WERI-Rb-1 (cell line): Measurements from ENCODE around the gene GPRC5D.

ENCODE experiments used
- DNase-seq: peaks from one replicate; pipeline ENCODE4 v3.0.0-alpha.2; 2020
- H3K27ac ChIP-seq: fragments of 250-450 bp; sonication (Bioruptor Pico); 2 replicates; pipeline ENCODE4 v1.5.1; 2020; ENCODE audit warnings: mild to moderate bottlenecking, moderate library complexity
- H3K27me3 ChIP-seq: fragments of 250-450 bp; sonication (Bioruptor Pico); 2 replicates; pipeline ENCODE4 v1.5.1; 2021; ENCODE audit warnings: mild to moderate bottlenecking, low read depth, moderate library complexity; ENCODE audit not compliant: insufficient read depth, severe bottlenecking
- H3K36me3 ChIP-seq: fragments of 250-450 bp; sonication (Bioruptor Pico); 2 replicates; pipeline ENCODE4 v1.5.1; 2020; ENCODE audit warnings: mild to moderate bottlenecking, moderate library complexity
- H3K4me3 ChIP-seq: 2 replicates; pipeline ENCODE4 v1.5.1; 2011; ENCODE audit warnings: low read depth, mild to moderate bottlenecking, control low read depth, low read length
- H3K9me3 ChIP-seq: fragments of 250-450 bp; sonication (Bioruptor Pico); 2 replicates; pipeline ENCODE4 v1.5.1; 2021; ENCODE audit warnings: mild to moderate bottlenecking, moderate library complexity; ENCODE audit not compliant: severe bottlenecking
- CTCF ChIP-seq: IDR thresholded peaks from 2 replicates; pipeline ENCODE4 v1.5.1; 2011; ENCODE audit warnings: low read depth, mild to moderate bottlenecking, control low read depth, inconsistent platforms, low read length

Gene GPRC5D

GRCh38 chr12:12985817-12986408 is 33.9 kb upstream of the GPRC5D start:
- DNase-seq, result peak; percentile 67

GRCh38 chr12:12984149-12984548 is 32.2 kb upstream of the GPRC5D start:
- TF ChIP-seq CTCF, result no peak
- H3K9me3 ChIP-seq, result no peaks in the 10 kb centered on the region
- H3K27ac ChIP-seq, result no peak overlapping the region
- DNase-seq, result no peak
- no peak overlapping the region for H3K4me3 ChIP-seq
- H3K27me3 ChIP-seq, result no peaks in the 10 kb centered on the region
- peaks cover 12% of the 10 kb centered on the region for H3K36me3 ChIP-seq

More at GRCh38 chr12:12985817-12986408, 33.9 kb upstream of the GPRC5D start:
- TF ChIP-seq CTCF, result peak; percentile 84
- Histone ChIP-seq H3K9me3 (no peaks in the 10 kb centered on the region), H3K27ac (no peak overlapping the region), H3K4me3 (no peak overlapping the region), H3K27me3 (no peaks in the 10 kb centered on the region), H3K36me3 (peaks cover 12% of the 10 kb centered on the region)

GRCh38 chr12:12983420-12984035 is 31.6 kb upstream of the GPRC5D start:
- Histone ChIP-seq H3K27ac (no peak overlapping the region), H3K27me3 (no peaks in the 10 kb centered on the region), H3K36me3 (peaks cover 12% of the 10 kb centered on the region), H3K9me3 (no peaks in the 10 kb centered on the region), H3K4me3 (no peak overlapping the region)
- TF ChIP-seq CTCF, result peak; percentile 67
- peak; percentile 39 for DNase-seq

GRCh38 chr12:12982331-12982730 is 30.4 kb upstream of the GPRC5D start:
- TF ChIP-seq CTCF, result no peak
- no peaks in the 10 kb centered on the region for H3K27me3 ChIP-seq
- H3K9me3 ChIP-seq, result no peaks in the 10 kb centered on the region
- H3K27ac ChIP-seq, result no peak overlapping the region
- H3K36me3 ChIP-seq, result peaks cover 12% of the 10 kb centered on the region
- no peak overlapping the region for H3K4me3 ChIP-seq
- no peak for DNase-seq

GRCh38 chr12:12979731-12980259 is 27.8 kb upstream of the GPRC5D start:
- H3K4me3 ChIP-seq, result no peak overlapping the region
- H3K9me3 ChIP-seq, result no peaks in the 10 kb centered on the region
- H3K36me3 ChIP-seq, result peaks cover 3% of the 10 kb centered on the region; the same call in 1 of the 2 replicates
- DNase-seq, result no peak
- TF ChIP-seq CTCF, result no peak
- H3K27ac ChIP-seq, result no peak overlapping the region
- no peaks in the 10 kb centered on the region for H3K27me3 ChIP-seq
